HG02759 (cell line): ENCODE results near the gene CRB1.
"Not testable (repeated sequence)": the region's sequence is repeated elsewhere in the genome, so short reads cannot be mapped to it uniquely, and the experiment has no call there.

ENCODE experiments used
- ATAC-seq: cut with Tn5 transposase; IDR thresholded peaks from one replicate; pipeline ENCODE4 v1.9.1; 2021; ENCODE audit warnings: mild to moderate bottlenecking, moderate library complexity; ENCODE audit not compliant: unreplicated experiment

Gene CRB1

GRCh38 chr1:197394831-197395608, 127.0 kb downstream of the CRB1 start:
- no peak for ATAC-seq

GRCh38 chr1:197397895-197398294, 129.8 kb downstream of the CRB1 start:
- ATAC-seq, result no peak

- ATAC-seq, result peak; percentile 86
Observed at GRCh38 chr1:197399755-197400521, 131.9 kb downstream of the CRB1 start.

- no peak for ATAC-seq
Observed at GRCh38 chr1:197400522-197400902, 132.5 kb downstream of the CRB1 start.

- no peak for ATAC-seq
Observed at GRCh38 chr1:197402189-197402588, 134.1 kb downstream of the CRB1 start.

- not testable (repeated sequence) for ATAC-seq
Observed at GRCh38 chr1:197404774-197405173, 136.7 kb downstream of the CRB1 start.

- ATAC-seq, result not testable (repeated sequence)
Observed at GRCh38 chr1:197405614-197406013, 137.6 kb downstream of the CRB1 start.

- ATAC-seq, result no peak
Observed at GRCh38 chr1:197413564-197413963, 145.5 kb downstream of the CRB1 start.

GRCh38 chr1:197415221-197415620, 147.2 kb downstream of the CRB1 start:
- ATAC-seq, result no peak

- ATAC-seq, result no peak
Observed at GRCh38 chr1:197418693-197419092, 150.6 kb downstream of the CRB1 start.

- ATAC-seq, result no peak
Observed at GRCh38 chr1:197422993-197423392, 154.9 kb downstream of the CRB1 start.

GRCh38 chr1:197424380-197424779, 156.3 kb downstream of the CRB1 start:
- ATAC-seq, result no peak

GRCh38 chr1:197429372-197429771, 161.3 kb downstream of the CRB1 start:
- no peak for ATAC-seq

GRCh38 chr1:197435224-197435623, 167.2 kb downstream of the CRB1 start:
- no peak for ATAC-seq

- no peak for ATAC-seq
Observed at GRCh38 chr1:197437601-197438000, 169.5 kb downstream of the CRB1 start.

GRCh38 chr1:197438010-197438790, 170.1 kb downstream of the CRB1 start:
- ATAC-seq, result no peak

GRCh38 chr1:197439708-197440280, 171.7 kb downstream of the CRB1 start:
- ATAC-seq, result no peak

GRCh38 chr1:197440715-197441114, 172.7 kb downstream of the CRB1 start:
- ATAC-seq, result no peak

GRCh38 chr1:197441999-197442414, 174.0 kb downstream of the CRB1 start:
- no peak for ATAC-seq

GRCh38 chr1:197444755-197445154, 176.7 kb downstream of the CRB1 start:
- ATAC-seq, result no peak
